HG03521 (cell line): Measurements from ENCODE around the gene OR2V1.
"Not testable (repeated sequence)": the region's sequence is repeated elsewhere in the genome, so short reads cannot be mapped to it uniquely, and the experiment has no call there.

Source experiments
- ATAC-seq: cut with Tn5 transposase; IDR thresholded peaks from one replicate; pipeline ENCODE4 v1.9.1; 2021; ENCODE audit warnings: mild to moderate bottlenecking, moderate library complexity; ENCODE audit not compliant: unreplicated experiment

Gene OR2V1

DNA sequence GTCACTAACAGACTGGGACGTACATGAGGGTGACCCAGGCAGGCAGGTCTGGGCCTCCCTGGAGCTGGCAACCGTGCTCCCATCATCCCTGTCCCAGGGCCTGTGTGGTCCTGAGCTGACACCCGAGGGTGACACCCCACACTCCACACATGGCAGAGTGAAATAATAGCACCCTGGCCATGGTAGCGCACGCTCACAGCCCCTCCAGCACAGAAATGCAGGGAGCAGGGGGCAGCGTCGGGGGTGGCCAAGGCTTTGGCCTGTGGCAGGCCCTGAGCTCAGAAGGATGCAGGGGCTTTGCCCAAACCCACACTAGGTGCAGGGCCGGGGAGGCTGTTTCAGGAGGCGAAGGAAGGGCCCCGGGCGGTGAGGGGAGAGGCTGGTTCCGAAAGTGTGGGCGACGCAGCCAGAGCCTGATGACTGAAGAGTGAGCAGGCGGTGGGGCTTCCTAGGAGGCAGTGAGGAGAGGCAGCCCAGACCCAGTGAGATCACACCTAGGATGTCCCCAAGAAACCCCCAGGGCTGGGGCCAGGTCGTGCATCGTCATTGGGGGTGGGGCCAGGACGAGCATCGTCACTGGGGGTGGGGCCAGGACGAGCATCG, 29.3 kb upstream of the OR2V1 start:
- ATAC-seq, result peak; percentile 44

DNA sequence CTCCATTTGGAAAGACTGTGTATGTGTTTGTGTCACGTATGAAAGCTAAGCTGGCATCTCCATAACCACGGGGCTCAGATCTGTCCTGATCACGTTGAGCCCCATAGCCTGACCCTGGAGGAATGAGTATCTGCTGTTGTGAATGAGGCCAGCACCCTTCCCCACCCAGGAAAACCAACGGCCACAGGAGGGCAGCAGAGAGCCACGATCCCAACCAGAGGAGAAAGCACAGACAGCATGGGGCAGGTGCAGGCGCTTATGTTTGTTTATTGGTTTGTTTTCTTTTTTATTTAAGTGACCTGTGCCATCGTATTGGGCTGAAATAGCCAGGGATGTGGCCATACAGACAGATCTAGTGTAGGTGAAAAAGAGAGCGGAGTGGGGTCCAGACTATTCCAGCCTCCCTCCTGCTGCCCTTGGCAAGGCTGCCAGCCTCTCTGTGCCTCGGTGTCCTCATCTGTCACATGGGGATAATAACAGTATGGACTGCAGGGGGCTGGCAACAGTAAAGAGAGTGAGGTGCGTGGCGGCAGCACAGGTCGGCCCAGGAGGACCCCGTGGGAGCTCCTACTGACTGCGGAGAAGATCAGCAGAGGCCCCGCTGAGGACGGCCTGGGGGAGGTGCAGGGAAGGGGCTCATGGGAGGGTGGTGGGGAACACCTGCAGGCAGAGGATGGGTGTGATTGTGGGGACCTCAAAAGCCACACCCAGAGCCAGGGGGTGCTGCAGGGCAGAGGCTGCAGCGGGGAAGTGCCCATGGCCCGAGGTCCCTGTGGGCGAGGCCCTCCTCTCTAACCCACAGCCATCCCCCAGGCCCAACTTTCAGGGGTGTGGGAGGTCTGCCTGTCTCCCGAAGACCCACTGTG, 28.6 kb upstream of the OR2V1 start:
- peak; percentile 61 for ATAC-seq

DNA sequence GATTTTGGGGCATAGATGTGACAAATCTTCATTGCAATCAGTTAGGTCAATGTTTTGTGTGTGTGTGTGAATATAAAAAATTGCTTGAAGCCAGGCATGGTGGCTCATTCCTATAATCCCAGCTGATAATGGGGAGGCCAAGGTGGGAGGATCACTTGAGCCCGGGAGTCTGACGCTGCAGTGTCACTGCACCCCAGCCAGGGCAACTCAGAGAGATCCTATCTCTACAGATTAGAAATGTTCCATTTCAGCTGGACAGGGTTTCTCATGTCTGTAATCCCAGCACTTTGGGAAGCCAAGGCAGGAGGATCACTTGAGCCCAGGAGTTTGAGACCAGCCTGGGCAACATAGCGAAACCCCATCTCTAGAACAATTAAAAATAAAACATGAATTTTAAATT, 27.9 kb upstream of the OR2V1 start:
- ATAC-seq, result no peak

DNA sequence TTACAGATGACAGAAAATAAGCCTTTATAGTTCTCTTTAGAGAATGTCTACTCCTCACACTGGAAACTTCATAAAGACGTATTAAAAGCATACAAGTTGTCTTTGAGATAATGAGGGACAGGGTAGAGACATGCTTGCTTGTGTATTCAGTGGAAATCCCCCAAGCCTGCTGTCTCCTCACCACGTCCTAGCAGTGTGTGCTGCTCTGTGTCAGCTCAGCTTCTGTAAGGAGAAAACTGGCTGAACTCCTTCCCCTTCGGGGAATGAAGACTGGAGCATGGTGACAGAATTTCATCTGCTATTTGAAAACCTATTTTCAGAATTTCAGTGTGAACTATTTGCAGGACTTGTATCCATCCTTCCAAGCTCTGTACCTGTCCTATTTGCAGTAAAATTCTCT, 25.8 kb upstream of the OR2V1 start:
- ATAC-seq, result no peak

DNA sequence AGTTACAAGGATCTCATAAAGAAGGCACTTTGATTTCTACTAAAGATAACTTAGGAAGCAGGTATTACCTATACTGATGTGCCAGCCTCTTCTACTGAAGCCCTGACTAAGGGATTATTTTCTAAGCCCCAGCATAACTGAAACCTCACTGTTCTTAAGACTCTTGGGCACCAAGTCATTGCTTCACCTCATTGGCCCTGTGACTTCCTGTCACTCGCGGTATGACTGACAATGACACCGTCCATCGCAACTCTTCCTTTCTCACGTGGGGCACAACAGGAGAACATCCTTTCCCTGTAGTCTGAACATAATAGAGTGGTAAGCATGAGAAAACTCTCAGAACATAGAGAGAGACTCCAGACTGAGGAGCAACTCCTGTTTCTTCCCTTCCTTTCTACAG, 22.8 kb upstream of the OR2V1 start:
- no peak for ATAC-seq

DNA sequence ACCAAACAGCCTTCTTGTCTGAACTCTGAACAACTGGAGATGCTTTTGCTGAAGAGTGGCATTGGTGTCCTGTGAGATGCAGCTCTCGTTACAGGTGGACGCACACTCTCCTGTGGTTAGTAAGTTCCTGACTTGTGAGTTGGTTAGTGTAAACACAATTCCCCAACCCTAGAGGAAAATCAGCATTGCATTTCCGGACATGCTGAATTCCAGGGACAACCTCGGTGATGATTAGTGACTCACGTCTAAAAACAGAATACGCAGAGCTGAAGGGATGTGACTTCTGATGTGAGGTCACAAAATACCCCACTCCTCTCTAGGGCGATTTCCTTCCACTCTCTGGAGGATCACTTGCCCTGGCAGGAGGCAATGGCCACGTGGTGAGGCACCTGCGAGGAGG, 21.4 kb upstream of the OR2V1 start:
- no peak for ATAC-seq

DNA sequence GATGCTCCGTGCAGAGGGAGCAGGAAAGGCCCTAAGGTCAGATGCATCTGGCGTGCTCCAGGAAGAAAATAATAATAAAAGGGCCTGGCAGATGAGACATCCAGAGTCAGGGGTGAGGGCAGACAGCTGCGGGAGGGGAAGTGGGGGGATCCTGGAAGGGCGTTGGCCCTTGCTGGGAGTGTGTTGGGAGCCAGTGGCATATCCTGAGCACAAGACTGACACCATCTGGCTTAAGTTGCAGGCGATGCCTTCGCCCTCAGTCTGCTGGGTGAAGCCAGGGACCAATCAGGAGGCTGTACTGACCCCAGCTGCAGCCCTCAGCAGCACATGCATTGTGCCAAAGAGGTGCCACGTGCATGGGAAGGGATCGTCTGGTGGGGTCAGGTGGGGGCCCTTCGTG, 20.2 kb upstream of the OR2V1 start:
- ATAC-seq, result no peak

DNA sequence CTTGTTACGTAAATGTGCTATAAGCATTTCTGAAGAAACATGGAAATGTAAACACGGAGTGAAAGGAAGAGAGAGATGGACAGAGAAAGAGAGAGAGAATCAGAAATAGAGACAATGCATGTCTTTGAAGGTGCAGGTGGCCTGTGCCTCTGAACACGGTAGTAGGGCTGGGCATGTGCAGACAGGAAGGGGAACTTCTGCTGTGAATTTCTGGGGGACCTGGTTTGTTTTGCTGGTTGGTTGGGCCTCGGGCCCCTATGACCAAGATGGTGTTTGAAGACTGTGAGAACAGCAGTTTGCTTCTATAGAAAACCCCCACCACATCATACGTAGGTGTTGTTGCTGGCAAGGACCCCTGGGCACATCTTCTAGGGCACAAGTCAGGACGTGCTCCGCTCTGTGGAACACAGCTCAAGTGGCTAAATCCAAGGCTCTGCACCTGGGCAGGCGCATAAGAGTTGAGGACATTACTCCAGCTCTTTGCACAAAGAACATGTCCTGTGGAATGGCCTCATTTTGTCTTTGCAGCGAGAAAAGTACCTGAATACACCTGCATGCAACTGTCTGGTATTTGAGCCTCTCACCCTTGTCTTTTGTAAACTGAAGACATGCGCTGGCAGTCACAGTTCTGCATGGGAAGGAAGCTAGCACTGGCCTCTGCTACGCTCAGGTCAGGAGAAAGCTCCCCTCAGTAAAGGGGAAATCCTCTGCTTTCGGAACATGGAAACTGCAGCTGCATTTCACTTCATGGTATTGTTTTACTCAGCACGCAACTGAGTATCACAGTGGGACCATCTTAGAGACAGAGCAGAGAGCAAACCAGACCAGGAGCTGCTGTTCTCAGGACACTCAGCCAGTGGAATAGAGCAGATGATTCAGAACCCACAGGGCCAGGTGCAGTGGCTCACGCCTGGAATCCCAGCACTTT, 19.1 kb upstream of the OR2V1 start:
- ATAC-seq, result no peak

DNA sequence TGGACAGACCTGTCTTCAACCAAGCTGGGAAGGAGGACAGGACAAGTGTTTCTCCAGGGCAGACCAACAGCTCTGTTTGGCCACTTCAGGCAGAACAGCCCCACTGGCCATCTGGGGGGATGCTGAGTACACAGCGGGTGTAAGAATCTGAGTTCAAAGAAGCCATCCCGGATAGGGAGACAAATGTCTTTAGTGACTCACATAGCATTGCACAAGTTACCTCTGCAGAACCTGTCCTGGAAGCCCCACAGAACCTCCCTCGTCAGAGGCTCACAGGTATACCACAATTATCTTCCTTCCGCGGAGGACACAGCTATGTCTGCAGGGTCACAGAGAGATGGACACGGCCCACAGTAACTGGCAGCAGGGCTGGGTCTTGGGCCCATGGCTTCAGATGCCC, 18.4 kb upstream of the OR2V1 start:
- ATAC-seq, result no peak

DNA sequence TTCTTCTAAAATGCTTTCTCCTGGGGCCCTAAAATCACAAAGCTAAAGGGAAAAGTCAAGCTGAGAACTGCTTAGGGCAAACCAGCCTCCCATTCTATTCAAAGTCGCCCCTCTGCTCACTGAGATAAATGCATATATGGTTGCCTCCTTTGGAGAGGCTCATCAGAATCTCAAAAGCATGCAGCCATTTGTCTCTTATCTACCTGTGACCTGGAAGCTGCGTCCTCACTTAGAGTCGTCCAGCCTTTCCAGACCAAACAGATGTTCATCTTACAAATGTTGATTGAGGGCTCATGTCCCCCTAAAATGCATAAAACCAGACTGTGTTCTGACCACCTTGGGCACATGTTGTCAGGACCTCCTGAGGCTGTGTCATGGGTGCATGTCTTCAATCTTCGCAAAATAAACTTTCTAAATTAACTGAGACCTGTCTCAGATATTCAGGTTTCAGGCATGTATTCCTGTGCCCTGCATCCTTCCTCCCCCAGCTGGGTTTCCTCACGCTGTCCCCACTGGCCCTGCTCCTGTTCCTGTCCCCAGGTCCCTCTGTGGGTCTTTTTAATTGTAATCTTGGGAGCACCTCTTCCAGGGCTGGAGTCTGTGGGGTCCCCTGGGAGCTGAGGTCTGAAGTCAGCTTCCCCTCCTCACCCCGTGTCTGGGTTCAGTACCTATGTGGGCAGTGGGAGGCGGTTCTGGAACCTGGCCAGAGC, 16.1 kb upstream of the OR2V1 start, which contains the start of gene OR2V2:
Gene OR2V2 (plus strand): TSS at position 660 of the 710 bp plus-strand sequence. CDS start 7,357 bp downstream, outside the sequence.
- ATAC-seq, result not testable (repeated sequence)

DNA sequence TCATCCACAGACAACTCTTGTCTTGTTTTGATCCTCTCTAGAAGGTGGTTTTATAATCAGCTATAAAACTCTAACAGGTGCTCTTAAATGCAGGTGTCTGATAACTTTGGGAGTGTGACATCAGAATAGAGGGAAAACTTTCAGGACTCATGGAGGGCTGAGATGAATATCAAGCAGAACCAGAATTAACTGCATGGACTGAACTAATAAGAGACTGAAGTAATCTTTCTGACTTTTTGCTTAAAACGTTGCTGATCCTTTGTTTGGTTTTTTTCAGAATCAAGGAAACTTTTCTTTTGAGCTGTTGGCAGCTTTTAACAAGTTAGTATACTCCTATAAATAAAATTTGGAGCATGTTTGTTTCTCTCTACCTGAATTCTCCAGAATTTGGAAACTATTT, 14.2 kb upstream of the OR2V1 start:
- no peak for ATAC-seq

DNA sequence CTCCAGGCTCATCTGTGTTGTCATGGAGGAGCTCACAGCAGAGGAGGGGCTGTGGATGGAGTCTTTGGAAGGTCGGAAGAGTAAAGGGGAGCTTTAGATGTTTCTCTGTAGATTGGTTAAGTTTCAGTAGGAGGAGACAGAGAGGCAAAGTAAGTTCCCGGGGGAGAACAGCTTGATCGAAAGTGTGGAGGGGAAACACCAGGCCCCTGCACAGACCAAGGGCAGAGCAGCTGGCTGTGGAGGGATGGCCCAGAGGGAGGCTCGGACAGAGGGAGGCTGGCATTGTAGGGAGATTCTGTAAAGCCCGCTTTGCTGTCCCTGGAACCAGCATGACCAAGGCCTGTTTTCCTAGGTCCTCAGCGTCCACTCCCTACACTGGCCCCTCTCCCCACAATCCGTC, 11.1 kb upstream of the OR2V1 start:
- no peak for ATAC-seq

DNA sequence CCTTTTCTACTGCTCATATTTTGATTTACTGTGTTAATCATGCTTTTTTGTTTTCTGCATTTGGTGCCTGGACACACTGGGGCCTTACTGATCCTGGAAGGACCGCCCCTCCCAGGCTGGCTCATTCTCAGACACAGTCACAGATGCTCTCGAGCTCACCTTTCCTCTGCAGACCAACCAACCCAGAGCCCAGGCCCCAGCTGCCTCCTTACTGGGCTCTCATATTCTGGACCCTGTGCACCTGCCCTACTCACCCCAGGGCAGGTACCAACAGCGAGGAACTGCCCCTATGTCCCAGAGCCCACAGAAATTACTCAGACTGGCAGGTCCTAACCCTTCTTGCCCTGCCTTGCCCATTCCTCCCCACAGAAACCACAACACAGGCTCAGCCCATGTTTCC, 9.8 kb upstream of the OR2V1 start:
- no peak for ATAC-seq

DNA sequence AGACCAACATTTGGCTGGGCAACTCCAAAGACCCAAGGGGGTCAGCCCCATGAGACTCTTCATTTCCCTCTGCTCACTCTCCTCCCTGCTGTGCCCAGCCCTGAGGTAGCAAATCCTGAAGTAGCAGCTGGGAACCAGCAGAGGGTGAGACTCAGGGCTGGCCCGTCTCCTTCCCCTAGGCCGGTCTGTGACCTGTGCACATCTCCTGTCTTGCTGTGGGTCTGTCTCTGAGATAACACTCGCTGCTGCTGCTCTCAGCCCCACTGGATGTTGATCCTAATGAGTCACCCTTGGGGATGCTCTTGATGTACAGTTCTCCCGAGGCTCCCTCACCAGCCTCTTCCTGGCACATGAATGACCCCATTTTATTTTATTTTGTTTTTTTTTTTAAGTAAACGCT, 7.3 kb upstream of the OR2V1 start:
- no peak for ATAC-seq

DNA sequence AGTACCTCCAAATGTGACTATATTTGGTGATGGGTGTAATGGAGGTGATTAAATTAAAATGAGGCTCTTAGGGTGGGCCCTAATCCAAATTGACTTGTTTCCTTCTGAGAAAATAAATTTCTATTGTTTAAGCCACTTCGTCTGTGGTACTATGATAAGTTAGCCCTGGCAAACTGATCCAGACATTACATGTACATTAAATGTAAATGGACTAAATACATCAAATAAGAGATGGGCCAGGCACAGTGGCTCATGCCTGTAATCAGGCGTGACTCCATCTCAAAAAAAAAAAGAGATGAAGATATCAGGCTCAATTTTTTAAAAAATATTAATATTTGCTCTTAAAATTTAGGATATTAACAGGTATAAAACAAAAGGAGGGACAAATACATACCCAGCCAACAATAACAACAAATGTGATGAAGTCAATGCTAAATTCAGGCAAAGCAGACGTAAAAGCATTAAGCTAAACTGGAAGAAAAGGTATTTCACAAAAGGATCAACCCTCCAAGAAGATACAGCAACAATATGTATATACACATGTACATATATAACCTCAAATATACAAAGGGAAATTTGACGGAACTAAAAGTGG, 5.5 kb upstream of the OR2V1 start:
- ATAC-seq, result no peak

DNA sequence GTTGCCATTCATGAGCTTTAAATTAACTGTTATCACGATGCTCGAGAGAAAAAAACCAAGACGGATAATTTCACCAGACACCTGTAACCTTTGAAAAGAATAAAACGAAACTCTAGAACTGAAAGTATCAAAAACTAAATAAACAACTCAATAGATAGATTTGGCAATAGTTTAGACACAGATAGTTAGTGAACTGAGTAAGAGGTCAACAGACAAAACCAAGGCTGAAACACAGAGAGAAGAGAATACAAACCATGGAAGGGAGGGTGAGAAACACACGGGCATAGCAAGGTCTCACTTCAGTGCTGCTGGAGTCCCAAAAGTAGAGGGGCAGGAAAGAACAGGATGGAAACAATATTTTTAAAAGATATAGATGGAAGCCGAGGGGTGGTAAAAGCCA, 3.3 kb upstream of the OR2V1 start:
- ATAC-seq, result no peak

DNA sequence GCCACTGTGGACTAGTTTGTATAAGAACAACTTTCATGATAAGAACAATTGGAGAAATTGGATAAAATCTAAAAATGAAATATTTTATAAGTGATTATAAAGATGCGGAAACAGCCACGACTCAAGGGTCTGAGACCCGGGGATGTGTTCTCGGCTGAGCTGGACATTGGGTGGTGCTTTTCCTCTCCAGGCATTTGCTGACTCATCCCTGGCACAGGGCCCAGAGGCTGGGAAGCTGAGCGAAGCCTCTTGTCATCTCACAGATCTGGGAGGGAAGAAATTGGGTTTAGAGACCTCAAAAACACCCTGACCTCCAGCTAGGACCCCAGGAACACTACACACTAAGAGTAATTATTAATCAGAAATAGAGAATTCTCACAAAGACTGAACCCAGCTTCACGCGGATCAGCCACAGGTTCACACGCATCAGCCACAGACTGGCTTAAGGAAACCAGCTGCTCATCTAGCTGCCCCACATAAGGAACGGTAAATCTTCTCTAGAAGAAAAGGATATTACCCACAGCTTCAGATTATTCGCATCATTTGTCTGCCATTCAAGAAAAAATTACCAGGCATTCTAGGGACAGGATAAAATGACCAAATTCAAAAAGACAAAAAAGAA, 2.8 kb upstream of the OR2V1 start:
- no peak for ATAC-seq

DNA sequence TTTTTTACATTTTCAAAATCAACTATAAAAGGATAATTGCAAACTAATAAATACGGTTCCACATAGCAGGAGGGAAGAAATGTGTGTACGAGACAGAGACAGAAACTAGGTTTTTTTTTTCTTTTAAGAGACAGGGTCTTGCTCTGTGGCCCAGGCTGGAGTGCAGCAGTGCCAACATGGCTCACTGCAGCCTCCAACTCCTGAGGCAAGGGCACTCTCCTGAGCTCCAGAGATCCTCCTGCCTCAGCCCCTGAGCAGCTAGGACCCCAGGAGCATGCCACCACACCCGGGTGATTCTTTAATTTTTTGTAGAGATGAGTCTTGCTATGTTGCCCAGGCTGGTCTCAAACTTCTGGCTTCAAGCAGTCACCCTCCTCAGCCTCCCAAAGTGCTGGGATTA, 2.1 kb upstream of the OR2V1 start:
- ATAC-seq, result no peak

DNA sequence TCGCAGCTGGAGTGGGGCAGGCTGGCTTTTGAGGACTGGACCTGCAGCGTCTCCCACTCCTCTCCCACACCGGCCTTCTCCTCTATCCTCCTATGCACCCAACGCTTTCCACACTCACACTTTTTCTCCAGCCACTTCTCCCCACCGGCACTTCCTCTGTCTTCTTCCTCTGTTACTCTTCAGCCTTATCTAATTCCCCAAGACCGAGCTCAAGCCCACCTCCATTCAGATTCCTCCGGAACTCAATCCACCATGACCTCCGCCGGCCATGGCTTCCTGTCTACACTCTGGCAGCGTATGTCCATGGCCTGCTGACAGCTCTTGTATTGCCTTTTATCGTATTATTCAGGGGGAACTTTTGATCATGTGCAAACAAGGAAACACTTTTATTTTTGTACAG, 545 bp upstream of the OR2V1 start:
- no peak for ATAC-seq

DNA sequence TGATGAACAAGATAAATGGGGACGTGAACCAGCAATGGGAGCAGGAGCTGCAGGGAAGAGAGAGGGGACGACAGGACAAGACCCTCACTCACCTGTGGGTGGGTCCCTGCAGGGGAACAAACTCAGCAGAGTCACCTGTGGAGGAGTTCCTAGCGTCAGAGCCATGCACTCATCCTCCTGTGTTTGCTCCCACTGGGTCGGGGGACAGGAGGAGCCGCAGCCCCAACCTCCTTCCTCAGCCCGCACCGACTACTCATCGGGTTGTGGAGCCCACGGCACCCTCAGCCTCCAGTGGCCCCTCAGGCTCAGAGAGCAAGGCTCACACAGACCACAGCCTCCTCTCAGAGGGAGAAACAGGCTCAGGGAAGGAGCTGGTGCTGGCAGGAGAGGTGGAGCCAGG, 888 bp downstream of the OR2V1 start:
- not testable (repeated sequence) for ATAC-seq
